Measurements from ENCODE around the gene ITGB2.
"Not testable (repeated sequence)": the region's sequence is repeated elsewhere in the genome, so short reads cannot be mapped to it uniquely, and the experiment has no call there.

Gene ITGB2

GRCh38 chr21:44880405-44881197 lies 40.1 kb downstream of the ITGB2 start:
- DNase-seq = no peak

DNA sequence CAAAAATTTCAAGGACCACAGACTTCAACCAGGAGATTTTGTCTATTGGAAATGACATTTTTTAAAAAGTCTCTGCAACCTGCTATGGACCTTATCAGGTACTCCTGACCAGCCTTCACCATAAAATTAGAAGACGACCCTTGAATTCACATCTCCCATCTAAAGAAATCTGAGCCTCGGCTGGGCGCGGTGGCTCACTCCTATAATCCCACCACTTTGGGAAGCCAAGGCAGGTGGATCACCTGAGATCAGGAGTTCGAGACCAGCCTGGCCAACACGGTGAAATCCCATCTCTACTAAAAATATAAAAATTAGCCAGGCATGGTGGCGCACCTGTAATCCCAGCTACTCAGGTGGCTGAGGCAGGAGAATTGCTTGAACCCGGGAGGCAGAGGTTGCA lies 41.5 kb downstream of the ITGB2 start:
- not testable (repeated sequence) for DNase-seq

DNA sequence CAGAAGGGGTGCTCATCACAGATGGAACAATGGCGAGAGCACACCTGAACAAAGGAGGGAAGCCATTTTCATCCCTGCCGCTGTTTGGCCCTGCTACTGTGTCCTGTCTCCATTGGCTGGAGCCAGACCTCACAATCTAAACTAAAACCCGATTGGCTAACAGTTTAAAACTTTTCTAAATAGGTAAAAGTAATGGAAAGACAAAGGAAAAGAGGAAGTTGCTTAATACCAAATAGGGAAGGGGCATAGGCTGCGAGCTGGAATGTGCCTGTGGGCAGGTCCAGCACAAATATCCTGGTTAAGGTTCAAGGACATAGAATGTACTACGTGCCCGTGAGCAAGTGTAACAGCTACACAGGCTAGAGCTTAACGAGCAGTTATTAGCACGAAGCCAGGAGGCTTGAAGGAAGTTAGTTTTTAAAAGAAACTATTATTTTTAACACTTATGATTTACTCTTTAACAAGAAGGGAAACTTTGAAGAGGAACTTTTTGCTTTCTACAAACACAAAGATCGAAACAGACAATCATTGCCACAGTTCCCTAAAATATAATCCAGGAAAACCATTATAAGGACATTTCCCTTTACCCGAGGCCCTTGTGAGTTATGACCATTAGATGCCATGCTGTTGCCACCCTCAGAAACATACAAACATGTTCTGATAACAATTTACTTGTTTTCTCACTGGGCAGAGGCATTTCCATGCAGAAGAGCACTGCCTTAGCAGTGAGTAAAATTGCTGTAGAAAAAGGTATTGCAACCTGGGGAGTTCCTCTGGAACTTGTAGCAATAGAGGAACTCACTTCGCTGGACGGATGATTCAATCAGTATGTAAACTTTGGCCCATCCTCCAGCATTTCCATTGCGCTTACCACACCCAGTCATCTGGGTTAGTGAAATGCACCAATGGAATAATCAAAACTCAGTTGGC lies 42.4 kb downstream of the ITGB2 start:
- no peak for DNase-seq

GRCh38 chr21:44876849-44877575 lies 43.7 kb downstream of the ITGB2 start:
- DNase-seq = no peak

- DNase-seq = no peak
These were observed 45.4 kb downstream of the ITGB2 start for GRCh38 chr21:44875316-44875700.

- no peak for DNase-seq
These were observed 46.0 kb downstream of the ITGB2 start for GRCh38 chr21:44874497-44875315.

DNA sequence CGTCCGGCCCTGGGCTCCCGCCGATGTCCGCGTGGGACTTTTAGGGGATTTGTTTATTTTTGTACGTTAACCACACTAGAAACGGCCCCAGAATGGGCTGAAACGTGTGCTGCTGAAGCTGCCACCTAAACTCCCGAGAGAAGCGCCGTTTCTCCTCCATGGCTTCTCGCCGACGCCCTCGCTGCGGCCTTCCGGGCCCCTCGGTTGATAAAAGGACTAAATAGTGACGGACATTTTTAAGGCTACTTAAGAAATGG lies 46.5 kb downstream of the ITGB2 start:
- no peak for DNase-seq

- peak; percentile 96 for DNase-seq
These were observed 47.1 kb downstream of the ITGB2 start, which contains the start of gene PTTG1IP for GRCh38 chr21:44873356-44874239. Gene PTTG1IP, minus strand, starts transcription at chr21:44873690. Its CDS starts 74 bp downstream, at chr21:44873616.

- DNase-seq = no peak
These were observed 47.9 kb downstream of the ITGB2 start for GRCh38 chr21:44872649-44873355.

GRCh38 chr21:44872323-44872648 lies 48.4 kb downstream of the ITGB2 start:
- no peak for DNase-seq

DNA sequence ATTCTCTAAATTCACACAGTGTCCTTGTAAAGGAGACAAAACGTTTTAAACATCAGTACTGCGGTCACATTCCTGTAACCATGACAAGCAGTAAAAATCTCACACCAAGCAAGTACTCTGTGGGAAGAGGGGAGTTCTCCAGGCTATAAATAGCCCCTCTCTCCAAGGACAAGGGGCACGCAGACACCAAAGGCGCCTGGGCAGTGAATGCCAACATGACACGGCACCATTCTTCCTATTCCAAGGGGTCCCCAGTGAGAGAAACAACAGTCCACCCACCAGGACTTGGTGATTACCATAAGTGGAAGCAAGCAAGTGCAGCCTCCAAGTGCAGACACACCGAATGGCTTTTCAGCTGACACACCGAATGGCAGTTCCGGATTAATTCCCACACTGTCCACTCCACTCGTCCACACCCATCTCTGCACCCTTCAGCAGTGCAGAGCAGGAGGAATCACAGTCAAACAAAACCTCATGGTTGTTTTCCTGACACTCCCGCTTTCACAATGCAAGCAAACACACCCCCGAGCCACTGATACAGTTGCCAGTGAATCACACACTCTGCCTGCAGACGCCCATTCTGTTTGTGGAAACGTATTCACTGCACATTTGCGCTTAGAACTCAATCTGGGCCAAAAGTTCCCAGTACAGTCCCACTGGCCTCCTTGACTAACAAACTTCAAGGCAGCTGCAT lies 49.0 kb downstream of the ITGB2 start:
- DNase-seq = no peak

DNA sequence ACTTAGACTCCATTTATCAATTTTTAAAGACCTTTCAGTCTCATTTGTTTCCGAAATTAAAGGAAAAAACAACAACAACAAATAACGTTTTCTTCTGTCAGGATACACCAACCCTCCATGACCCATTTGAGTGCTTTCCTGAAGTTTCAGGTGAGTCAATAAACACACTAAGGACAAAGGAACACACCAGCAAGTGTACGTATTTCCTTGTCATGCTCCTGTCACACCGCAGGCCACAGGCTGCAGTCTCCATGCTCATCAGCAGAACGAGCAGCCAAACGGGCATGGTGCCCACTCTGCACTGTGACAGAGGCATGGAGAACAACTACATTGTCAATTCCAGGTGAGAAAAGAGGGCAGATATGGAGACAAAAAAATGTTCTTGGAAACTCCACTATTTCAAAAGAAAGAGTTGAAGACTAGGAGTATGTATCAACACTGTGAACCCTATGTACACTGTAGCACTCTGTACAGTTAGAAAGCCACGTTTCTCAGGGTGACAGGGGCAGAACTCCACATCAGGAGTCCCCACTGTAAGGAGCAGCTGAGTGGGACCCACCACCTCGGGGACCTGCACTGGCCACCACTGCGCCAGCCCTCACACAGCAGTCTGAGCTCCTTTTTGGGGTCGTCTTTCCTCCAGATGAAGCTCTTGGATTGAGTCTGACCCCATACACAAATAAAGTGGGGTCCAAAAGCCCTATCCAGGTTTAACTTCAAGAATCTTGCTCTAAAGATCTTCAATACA lies 49.8 kb downstream of the ITGB2 start:
- no peak for DNase-seq

- peak; percentile 64 for DNase-seq
These were observed 50.6 kb downstream of the ITGB2 start for GRCh38 chr21:44869781-44870747.

DNA sequence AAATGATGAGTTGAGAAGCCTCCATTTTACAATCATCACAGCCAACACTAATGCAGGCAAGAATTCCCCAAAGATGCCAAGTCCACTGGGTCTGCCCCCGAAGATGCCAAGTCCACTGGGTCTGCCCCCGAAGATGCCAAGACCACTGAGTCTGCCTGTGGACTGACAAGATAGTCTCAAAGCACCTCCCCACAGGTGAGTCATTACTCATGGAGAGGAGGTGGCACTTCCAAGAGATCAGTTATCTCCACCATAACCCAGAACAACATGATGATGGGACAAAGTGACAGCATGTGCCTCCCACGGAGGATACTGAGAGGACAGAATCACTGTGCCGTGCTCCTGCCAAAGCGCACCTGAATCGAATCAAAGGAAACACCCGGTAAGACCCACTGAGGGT lies 52.0 kb downstream of the ITGB2 start:
- DNase-seq = no peak

DNA sequence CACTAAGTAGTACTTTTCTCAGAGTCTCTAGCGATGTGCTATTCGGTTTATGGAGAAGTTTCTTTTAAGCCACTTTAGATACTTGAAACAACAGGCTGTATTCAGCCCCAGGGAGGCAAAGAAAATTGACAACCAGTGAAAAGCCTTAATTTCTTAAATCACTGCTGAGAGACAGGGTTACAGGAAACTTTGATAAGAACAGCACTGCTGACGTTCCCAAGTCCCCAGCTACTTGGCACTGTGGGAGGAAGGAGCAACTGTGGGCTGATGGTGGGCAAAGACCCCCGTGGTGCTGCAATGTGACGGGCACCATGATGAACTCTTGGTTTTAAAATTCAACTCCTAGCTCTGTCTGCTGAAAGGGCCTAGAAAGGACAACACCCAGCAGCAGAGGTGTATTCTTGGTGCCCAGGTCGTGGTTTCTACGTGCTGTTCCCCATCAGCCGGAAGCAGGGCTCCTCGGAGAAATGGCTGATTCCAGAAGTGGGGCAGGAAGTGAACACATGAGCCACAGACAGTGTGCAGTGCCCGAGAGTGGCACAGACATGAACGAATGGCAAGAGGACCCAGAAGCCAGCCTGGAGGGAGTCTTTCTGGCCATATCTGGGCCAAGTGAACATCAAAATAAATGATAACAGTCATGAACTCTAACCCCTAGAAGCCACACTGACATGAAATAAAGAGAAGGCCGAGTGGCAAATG lies 52.5 kb downstream of the ITGB2 start:
- DNase-seq = no peak

- DNase-seq = no peak
These were observed 53.2 kb downstream of the ITGB2 start for GRCh38 chr21:44867464-44867863.

DNA sequence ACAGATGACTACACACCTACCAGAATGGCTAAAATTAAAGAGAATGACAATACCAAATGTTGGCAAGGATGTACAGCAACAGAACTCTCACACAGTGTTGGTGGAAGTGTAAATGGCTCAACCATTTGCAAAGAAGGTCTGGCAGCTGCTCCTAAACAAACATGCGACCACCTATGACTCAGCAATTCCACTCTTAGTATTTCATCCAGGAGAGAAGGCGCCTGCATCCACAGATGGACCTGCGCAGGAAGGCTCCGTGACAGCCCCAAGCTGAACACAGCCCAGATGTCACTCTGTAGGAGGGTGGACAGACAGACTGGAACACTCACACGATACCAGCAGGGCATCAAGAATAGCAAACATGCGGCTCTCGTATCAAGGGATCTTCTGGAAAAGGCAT lies 53.9 kb downstream of the ITGB2 start:
- DNase-seq = no peak

Measured in 8988T (cell line).